Esophagus squamous epithelium (tissue), 5 donors: ENCODE measurements around the gene KIF1B. TPM values are rescaled to one million over a fixed set of nuclear protein-coding genes. Genes with fewer than 3 reads are reported as not detected.

Experiments
- DNase-seq: peaks from one replicate; lab custom pipeline; 2025; lab: John Stamatoyannopoulos, UW
- H3K27ac ChIP-seq, 4 donors: fragments of 200-600 bp; sonication (generic); one replicate each; pipeline ENCODE4 v1.5.1; 2016 to 2019; ENCODE audit warnings: mild to moderate bottlenecking in 1 of 4
- H3K27me3 ChIP-seq, 4 donors: fragments of 200-600 bp; sonication (generic); 1 replicate in 3 of 4; 2 replicates in 1 of 4; pipeline versions ENCODE4 v1.5.1 to v1.6.0; 2017 to 2021; ENCODE audit warnings: antibody characterized with exemption in 1 of 4
- H3K36me3 ChIP-seq, 3 donors: fragments of 200-600 bp; sonication (generic); one replicate each; pipeline ENCODE4 v1.5.1; 2016 to 2019
- H3K4me1 ChIP-seq, 3 donors: fragments of 200-600 bp; sonication (generic); one replicate each; pipeline ENCODE4 v1.5.1; 2017 to 2019
- H3K4me3 ChIP-seq, 4 donors: fragments of 200-600 bp; sonication (generic); 1 replicate in 3 of 4; 2 replicates in 1 of 4; pipeline ENCODE4 v1.5.1; 2016 to 2019; ENCODE audit warnings: mild to moderate bottlenecking in 2 of 4, moderate library complexity in 1 of 4
- H3K9me3 ChIP-seq, 3 donors: fragments of 200-600 bp; sonication (generic); one replicate each; pipeline ENCODE4 v1.5.1; 2016 to 2019
- POLR2A ChIP-seq, 4 donors: fragments of 450-650 bp; IDR thresholded peaks; one replicate each; pipeline ENCODE4 v1.6.1; 2017; ENCODE audit warnings: antibody characterized with exemption in 4 of 4, mild to moderate bottlenecking in 4 of 4, moderate library complexity in 3 of 4
- WGBS, 2 donors: methylation state at CpG; one replicate each; pipeline ENCODE4 v1.1.5; 2018; 5-methylcytosine and 5-hydroxymethylcytosine counted together
- intact Hi-C: fragments of 100-400 bp; cut with DNase I; formaldehyde crosslinking; loops from one replicate; pipeline ENCODE4 v1.15.0; 2022
- total RNA-seq, 4 donors: library from RNA; depleted of rRNA; stranded (reverse); fragments of >200 nt; gene quantifications; one replicate each; pipeline ENCODE4 v1.1.0, GENCODE V29; 2016
- TF ChIP-seq, protein P1 (sequence below), 6 experiments: fragments of 450-650 bp in 4 of 6; fragments of 200-600 bp in 2 of 6; sonication (generic) in 2 of 6; IDR thresholded peaks; one replicate each; pipeline ENCODE4 v1.5.1; 2016 to 2019; ENCODE audit warnings: antibody characterized with exemption in 6 of 6, mild to moderate bottlenecking in 4 of 6, moderate library complexity in 4 of 6
- donor health status: DM: yes; HTN: yes; CAD: no.

The KIF1B gene
- total RNA-seq, 4 donors from 2014 or later = 27.1 to 40.6 (median 38.1) TPM

DNA sequence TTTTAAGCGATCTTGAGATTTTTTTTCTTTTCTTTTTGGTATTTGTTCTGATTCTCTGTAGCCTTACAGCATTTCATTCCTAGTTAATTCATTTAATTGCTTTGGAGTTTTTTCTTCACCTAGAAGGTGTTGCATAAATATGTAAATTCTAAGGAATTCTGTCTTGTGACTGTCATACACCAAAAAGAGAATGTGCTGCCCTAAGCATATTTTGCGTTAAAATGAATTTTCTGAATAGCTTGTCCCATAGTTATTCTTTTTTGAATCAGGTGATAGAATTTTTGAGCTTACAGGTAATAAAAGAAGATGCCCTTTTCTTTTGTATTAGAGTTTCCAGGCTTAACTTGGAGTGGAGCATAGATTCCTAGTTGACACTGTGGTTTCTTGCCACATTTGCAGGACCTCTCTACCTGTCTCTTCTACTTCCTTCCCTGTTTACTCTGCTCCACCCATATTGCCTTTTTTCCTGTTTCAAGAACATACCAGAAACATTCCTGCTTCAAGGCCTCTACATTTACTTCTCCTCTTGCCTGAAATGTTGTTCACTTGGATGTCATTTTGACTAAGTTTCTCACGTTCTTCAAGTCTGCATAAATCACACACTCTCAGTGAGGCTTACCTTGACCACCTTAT lies 53.2 kb downstream of the KIF1B start:
- no peaks in the 10 kb centered on the region for H3K27me3 ChIP-seq
- no peak overlapping the region for H3K4me3 ChIP-seq
- H3K4me1 ChIP-seq = peaks cover 0 to 4% (median 0%) of the 10 kb centered on the region in 3 donors
- H3K27ac ChIP-seq = no peak overlapping the region
- no peaks in the 10 kb centered on the region for H3K9me3 ChIP-seq
- peaks cover 4 to 91% (median 11%) of the 10 kb centered on the region in 3 donors for H3K36me3 ChIP-seq
- intact Hi-C loops = no loop called here
- DNase-seq = no peak
- WGBS, 2 donors = 86 to 90% methylated on average over 3 of the region's 3 CpGs
- TF ChIP-seq, protein P1, sequence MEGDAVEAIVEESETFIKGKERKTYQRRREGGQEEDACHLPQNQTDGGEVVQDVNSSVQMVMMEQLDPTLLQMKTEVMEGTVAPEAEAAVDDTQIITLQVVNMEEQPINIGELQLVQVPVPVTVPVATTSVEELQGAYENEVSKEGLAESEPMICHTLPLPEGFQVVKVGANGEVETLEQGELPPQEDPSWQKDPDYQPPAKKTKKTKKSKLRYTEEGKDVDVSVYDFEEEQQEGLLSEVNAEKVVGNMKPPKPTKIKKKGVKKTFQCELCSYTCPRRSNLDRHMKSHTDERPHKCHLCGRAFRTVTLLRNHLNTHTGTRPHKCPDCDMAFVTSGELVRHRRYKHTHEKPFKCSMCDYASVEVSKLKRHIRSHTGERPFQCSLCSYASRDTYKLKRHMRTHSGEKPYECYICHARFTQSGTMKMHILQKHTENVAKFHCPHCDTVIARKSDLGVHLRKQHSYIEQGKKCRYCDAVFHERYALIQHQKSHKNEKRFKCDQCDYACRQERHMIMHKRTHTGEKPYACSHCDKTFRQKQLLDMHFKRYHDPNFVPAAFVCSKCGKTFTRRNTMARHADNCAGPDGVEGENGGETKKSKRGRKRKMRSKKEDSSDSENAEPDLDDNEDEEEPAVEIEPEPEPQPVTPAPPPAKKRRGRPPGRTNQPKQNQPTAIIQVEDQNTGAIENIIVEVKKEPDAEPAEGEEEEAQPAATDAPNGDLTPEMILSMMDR (IDR thresholded peaks at IDR 0.05) = no peak
- no peak for TF ChIP-seq POLR2A (IDR thresholded peaks at IDR 0.05)

DNA sequence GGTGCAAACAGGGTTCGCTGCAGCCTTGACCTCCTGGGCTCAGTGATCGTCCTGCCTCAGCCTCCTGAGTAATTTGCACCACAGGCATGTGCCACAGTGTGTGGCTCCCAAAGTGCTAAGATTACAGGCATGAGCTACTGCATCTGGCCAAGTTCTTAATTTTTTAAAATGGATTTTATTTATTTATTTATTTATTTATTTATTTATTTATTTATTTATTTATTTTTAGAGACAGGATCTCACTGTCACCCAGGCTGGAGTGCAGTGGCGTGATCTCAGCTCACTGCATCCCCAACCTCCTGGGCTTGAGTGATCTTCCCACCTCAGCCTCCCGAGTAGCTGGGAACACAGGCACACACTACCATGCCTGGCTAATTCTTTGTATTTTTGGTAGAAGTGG lies 54.7 kb downstream of the KIF1B start:
- peaks cover 4 to 91% (median 11%) of the 10 kb centered on the region in 3 donors for H3K36me3 ChIP-seq
- 98% methylated on average over 4 of the region's 4 CpGs for WGBS, 2 donors
- H3K27me3 ChIP-seq = no peaks in the 10 kb centered on the region
- no peaks in the 10 kb centered on the region for H3K9me3 ChIP-seq
- intact Hi-C loops = no loop called here
- H3K4me3 ChIP-seq = no peak overlapping the region
- no peak overlapping the region for H3K27ac ChIP-seq
- no peak for DNase-seq
- H3K4me1 ChIP-seq = peaks cover 0 to 4% (median 0%) of the 10 kb centered on the region in 3 donors
- TF ChIP-seq POLR2A (IDR thresholded peaks at IDR 0.05) = no peak
- TF ChIP-seq, protein P1 (IDR thresholded peaks at IDR 0.05) = no peak

DNA sequence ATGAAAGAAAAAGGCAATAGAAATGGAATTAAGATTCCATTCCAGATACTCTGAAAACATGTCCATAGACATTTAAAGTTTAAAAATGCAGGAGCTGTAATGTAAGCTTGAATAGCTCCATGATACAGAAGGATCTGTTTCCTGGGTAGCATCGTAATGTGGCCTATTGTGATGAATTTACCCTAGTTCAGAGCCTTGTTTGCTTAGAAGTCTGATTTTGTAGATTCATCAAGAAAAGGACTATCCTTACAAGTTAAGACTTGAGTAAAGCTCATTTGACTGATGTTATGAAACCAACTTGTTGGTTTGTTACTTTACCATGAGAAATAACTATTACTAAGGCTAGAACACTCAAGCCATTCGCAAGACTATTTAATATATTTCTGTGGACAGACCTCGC lies 55.5 kb downstream of the KIF1B start:
- Histone ChIP-seq H3K27ac (no peak overlapping the region), H3K27me3 (no peaks in the 10 kb centered on the region), H3K9me3 (no peaks in the 10 kb centered on the region), H3K4me1 (peaks cover 0 to 4% (median 0%) of the 10 kb centered on the region in 3 donors), H3K4me3 (no peak overlapping the region), H3K36me3 (peaks cover 4 to 90% (median 11%) of the 10 kb centered on the region in 3 donors)
- TF ChIP-seq, protein P1 (IDR thresholded peaks at IDR 0.05) = no peak
- TF ChIP-seq POLR2A (IDR thresholded peaks at IDR 0.05) = no peak
- no peak for DNase-seq
- intact Hi-C loops = no loop called here
- WGBS, 2 donors = 76 to 81% methylated on average over 3 of the region's 3 CpGs

DNA sequence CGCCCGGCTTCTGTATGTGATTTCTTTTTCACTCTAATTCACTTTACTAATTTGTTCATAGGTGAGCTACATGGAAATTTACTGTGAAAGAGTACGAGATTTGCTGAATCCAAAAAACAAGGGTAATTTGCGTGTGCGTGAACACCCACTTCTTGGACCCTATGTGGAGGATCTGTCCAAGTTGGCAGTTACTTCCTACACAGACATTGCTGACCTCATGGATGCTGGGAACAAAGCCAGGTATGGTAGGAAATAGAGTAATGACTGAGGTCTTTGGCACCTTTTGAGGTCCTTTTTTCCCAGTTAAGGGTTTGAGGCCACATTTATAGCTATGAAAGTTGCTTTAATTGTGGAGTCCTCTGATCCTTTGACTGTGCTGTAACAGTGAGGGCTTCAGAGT lies 56.9 kb downstream of the KIF1B start:
- intact Hi-C loops = no loop called here
- Histone ChIP-seq H3K27ac (no peak overlapping the region), H3K4me3 (no peak overlapping the region), H3K27me3 (no peaks in the 10 kb centered on the region), H3K4me1 (peaks cover 0 to 4% (median 0%) of the 10 kb centered on the region in 3 donors), H3K36me3 (peaks cover 4 to 90% (median 6%) of the 10 kb centered on the region in 3 donors), H3K9me3 (no peaks in the 10 kb centered on the region)
- WGBS, 2 donors = 93% methylated on average over 5 of the region's 5 CpGs
- TF ChIP-seq POLR2A (IDR thresholded peaks at IDR 0.05) = no peak
- TF ChIP-seq, protein P1 (IDR thresholded peaks at IDR 0.05) = no peak
- no peak for DNase-seq

DNA sequence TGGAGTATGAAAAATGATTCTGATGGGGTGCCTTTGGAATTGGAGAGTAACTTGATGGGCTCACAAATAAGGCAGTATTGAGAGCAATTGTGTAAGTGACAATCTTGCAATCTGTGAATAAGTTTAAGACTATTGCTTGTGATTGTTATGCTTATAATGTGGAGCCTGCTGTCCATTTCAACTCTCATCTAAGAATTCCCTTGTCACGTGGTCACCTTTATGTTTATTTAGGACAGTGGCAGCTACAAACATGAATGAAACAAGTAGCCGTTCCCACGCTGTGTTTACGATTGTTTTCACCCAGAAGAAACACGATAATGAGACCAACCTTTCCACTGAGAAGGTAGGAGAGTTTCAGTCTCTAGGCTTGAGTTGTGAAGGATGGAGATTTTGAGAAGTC lies 57.6 kb downstream of the KIF1B start:
- no peak for DNase-seq
- Histone ChIP-seq H3K27ac (no peak overlapping the region), H3K36me3 (peaks cover 4 to 90% (median 4%) of the 10 kb centered on the region in 3 donors)

More for the DNA sequence above, 57.6 kb downstream of the KIF1B start:
- WGBS, 2 donors = 77 to 91% methylated on average over 5 of the region's 5 CpGs
- Histone ChIP-seq H3K4me3 (no peak overlapping the region), H3K9me3 (no peaks in the 10 kb centered on the region), H3K27me3 (no peaks in the 10 kb centered on the region), H3K4me1 (peaks cover 0 to 4% (median 0%) of the 10 kb centered on the region in 3 donors)
- no peak for TF ChIP-seq POLR2A (IDR thresholded peaks at IDR 0.05)
- TF ChIP-seq, protein P1 (IDR thresholded peaks at IDR 0.05) = no peak
- intact Hi-C loops = no loop called here
